Brain pericyte (primary cell): Measurements from ENCODE around the gene PTPRN2.
"Not testable (repeated sequence)": the region's sequence is repeated elsewhere in the genome, so short reads cannot be mapped to it uniquely, and the experiment has no call there.

Experiments
- DNase-seq: peaks from one replicate; pipeline ENCODE4 v3.0.0-alpha.2; 2012; ENCODE audit warnings: low read depth, low spot score

The PTPRN2 gene

DNA sequence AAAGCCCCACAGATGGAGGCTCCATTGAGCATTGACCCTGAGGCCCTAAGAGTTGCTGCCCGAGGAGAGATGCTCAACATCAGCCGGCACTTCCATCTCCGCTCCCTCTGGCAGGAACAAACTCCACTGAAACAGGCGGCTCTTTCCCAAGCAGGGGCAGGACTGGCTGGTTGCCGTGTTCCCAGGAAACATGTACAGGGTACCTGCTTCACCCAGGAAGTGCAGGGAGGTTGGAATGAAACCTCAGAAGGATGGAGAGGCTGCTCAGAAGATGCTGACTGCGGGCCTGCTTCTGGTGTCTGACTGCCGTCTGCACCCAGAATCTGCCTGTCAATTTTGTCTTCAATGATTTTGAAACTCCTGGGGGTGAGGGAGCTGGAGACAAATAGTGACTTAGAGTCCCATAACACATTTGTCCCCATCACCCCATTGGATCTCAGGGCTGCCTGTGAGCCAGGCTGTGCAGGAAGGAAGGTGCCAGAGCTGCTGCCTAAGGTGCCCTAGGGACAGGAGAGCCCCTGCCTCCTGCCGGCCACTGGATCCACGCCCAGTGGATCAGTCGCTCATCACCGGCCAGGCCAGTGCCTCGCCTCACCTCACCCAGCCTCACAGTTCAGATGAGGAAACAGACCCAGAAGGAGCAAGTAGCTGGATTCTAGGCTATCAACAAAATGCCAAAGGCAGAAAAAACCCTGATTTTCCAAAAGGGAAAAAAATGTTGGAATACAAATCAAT is 237.3 kb downstream of the PTPRN2 start:
- no peak for DNase-seq

- no peak for DNase-seq
Measured at GRCh38 chr7:158348446-158348845, 239.2 kb downstream of the PTPRN2 start.

GRCh38 chr7:158348039-158348438 is 239.6 kb downstream of the PTPRN2 start:
- DNase-seq, result not testable (repeated sequence)

DNA sequence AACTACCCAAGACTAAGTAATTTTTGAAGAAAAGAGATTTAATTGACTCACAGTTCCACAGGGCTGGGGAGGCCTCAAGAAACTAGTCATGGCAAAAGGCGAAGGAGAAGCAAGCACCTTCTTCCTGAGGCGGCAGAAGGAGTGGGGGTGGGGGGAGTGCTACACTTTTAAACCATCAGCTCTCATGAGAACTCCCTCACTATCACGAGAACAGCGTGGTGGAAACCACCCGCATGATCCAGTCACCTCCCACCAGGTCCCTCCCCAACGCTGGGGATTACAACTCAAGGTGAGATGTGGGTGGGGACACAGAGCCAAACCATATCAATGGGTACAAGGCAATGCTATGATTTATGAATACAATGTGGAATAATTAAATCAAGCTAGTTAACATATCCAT is 241.9 kb downstream of the PTPRN2 start:
- no peak for DNase-seq

- no peak for DNase-seq
Measured at GRCh38 chr7:158344706-158345300, 242.8 kb downstream of the PTPRN2 start.

GRCh38 chr7:158343936-158344455 is 243.6 kb downstream of the PTPRN2 start:
- DNase-seq, result no peak

DNA sequence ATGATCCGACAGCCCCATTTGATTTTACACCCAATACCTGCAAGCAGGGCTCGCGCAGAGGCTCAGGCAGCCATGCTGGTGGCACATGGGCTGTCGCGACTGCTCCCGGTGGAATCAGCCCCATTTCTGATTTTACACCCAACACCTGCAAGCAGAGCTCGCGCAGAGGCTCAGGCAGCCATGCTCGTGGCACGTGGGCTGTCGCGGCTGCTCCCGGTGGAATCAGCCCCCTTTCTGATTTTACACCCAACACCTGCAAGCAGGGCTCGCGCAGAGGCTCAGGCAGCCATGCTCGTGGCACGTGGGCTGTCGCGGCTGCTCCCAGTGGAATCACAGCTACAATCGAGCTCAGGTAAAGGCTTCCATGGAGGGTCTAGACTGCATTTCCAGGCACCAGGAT is 244.1 kb downstream of the PTPRN2 start:
- DNase-seq, result no peak

DNA sequence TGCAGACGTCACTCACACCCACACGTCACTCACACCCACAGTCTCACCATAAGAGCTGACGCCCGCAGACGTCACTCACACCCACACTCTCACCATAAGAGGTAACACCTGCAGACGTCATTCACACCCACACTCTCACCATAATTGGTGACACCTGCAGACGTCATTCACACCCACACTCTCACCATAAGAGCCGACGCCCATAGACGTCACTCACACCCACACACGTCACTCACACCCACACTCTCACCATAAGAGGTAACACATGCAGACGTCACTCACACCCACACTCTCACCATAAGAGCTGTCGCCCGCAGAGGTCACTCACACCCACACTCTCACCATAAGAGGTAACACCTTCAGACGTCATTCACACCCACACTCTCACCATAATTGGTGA is 246.5 kb downstream of the PTPRN2 start:
- DNase-seq, result not testable (repeated sequence)

GRCh38 chr7:158336952-158337351 is 250.7 kb downstream of the PTPRN2 start:
- DNase-seq, result not testable (repeated sequence)

DNA sequence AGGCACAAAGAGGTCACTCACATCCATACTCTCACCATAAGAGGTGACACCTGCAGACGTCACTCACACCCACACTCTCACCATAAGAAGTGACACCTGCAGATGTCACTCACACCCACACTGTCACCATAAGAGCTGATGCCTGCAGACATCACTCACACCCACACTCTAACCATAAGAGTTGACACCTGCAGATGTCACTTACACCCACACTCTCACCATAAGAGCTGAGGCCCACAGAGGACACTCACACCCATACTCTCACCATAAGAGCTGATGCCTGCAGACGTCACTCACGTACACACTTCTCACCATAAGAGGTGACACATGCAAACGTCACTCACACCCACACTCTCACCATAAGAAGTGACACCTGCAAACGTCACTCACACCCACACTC is 255.1 kb downstream of the PTPRN2 start:
- not testable (repeated sequence) for DNase-seq

GRCh38 chr7:158331826-158332450 is 255.7 kb downstream of the PTPRN2 start:
- DNase-seq, result not testable (repeated sequence)

GRCh38 chr7:158329686-158330085 is 257.9 kb downstream of the PTPRN2 start:
- DNase-seq, result no peak

DNA sequence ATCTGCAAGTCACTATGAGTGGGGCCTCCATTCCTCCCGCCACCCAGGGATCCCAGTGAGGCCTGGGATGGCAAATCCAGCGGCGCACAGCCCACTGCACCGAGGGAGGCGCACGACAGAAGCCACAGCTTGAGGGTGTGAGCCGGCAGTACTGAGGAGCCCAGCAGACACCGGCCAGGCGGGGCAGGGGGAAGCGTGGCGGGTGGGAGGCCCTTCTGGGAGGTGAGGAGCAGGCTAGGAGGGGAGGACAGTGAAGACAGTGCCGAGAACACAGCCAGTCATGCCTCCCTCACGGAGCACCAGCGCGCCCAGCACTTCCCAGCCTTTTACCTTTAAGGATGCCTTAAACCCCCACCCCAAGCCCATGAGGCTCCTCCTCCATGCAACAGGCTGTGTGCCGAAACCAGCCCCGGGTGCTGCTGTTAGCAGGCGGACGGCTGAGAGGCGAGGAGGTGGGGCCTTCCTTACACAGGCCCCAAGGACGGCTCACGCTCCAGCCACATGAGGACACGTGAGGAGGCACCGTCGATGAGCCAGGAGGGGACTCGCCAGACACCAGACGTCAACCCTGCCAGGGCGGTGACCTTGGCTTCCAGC is 258.5 kb downstream of the PTPRN2 start:
- no peak for DNase-seq

DNA sequence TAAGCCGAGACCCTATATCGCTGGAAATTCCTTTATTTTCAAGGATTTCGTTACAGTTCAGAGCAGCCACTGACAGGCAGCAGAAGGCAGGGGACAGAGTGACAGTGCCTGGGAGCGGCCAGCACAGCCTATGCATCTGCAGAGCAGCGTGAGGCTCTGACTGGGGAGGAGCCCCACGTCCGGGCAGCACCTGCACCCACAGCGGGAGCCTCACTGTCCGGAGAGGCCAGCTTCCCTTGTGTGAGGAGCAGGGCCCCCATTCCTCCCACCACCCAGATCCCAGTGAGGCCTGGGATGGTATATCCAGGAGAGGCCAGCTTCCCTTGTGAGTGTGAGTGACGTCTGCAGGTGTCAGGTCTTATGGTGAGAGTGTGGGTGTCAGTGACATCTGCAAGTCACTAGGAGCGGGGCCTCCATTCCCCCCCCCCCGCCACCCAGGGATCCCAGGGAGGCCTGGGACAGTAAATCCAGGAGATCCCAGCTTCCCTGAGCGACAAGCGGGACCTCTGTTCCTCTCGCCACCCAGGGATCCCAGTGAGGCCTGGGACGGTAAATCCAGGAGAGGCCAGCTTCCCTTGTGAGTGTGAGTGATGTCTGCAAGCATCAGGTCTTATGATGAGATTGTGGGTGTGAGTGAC is 259.1 kb downstream of the PTPRN2 start:
- no peak for DNase-seq

DNA sequence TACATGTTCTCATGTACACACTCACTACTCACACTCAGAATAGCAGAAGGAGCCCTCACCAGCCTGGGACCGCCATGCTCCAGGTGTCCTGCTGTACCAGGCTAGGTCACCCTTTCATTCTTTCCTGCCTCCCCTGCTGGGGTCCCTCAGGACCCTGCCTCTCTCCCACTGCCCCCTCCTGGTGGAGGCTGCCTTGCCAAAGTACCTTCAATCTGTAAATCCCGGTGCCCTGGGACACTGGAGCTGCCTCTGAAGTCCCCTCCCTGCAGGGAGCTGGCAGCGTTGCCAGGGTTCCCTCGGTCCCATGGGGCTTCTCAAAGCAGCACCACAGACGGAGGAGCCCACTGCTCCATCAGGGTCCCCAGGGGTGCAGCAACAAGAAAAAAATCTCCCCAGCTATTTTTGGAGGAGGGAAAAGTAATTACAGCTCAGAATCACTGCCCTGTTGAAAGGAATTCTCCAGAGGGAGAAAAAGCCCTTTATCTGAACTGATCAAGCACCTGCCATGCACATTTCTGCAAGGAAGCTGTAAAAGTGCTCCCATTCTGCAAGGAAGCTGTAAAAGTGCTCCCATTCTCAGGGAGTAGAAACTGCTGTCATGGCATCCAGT is 259.9 kb downstream of the PTPRN2 start:
- DNase-seq, result no peak

- DNase-seq, result no peak
Measured at GRCh38 chr7:158327012-158327411, 260.6 kb downstream of the PTPRN2 start.

DNA sequence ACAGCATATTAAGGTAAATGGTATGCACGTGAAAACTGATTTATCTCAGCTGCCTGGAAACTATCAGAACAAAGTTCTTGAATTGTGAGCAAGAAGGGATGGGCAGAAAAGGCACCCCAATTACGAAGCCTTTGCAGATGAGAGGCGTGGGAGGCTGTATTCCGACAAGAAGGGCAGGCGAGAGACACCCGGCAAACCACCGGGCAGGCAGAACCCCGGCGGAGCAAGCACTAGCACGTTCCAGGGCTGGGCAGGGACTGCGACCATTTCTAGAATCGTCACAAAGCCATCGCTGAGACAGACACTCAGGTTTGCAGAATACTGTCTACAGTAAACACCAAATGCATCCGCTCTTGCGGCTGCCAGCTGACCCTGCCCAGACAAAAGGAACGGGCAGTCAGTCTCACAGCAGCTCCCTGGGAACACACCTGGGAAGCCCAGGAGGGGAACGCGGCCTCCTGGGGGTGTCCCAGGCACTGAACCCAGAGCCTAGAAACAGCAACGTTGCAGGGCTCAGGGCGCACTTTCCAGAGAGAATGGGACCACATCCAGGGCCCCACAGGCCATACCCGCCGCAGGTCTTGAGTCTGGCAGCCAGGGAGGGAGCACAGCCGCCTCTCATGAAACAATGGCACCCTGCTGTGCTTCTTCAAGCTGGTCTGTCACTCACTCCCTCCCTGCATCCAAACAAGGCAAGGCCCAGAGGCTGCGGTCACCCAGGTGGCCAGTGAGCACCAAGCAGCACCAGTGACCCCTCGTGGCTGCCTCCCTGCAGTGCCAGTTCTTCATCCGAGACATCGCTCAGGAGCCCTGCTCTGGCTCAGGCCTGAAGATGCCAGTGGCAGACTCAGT is 261.9 kb downstream of the PTPRN2 start:
- no peak for DNase-seq

DNA sequence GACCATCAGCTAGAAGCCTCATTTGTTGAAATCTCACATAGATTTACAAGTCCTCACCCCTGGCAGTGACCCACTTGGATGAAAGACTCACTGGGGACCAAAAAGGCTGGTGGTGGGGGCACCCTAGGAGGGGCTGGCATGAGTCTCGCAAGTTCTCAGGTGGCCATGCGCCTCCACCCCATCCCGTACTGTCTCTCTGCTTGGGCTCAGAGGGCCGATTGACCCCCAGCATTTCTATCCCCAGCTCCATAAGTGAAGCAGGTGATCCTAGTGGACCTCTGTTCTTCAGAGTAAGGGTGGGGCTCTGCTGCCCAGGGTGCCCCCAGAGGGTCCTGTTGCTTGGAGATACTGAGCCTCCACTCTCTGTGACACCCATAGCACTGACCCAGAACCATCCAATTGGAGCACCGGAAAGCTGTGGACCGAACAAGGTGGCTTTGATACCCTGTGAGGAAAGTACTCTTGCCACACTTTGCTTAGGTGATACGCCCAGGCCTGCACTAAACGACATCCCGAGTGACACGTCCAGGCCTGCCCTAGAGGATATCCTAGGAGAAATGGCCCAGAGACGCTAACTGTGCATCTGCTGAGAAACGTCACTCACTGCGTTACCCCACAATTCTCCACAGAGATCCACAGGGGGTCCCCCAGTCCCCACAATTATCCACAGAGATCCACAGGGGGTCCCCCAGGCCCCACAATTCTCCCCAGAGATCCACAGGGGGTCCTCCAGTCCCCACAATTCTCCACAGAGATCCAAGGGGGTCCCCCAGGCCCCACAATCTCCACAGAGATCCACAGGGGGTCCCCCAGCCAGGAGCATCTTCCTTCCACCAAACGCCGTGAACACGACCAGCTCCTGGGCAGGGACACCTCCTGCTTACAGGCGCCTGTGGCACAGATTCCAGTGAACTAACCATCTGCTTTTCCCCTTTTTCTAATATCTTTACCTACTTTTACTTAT is 262.9 kb downstream of the PTPRN2 start:
- DNase-seq, result no peak

- no peak for DNase-seq
Measured at GRCh38 chr7:158323741-158324396, 263.8 kb downstream of the PTPRN2 start.
